ENCODE results near the gene SGPP1.
"Not testable (repeated sequence)": the region's sequence is repeated elsewhere in the genome, so short reads cannot be mapped to it uniquely, and the experiment has no call there.

Gene SGPP1

DNA sequence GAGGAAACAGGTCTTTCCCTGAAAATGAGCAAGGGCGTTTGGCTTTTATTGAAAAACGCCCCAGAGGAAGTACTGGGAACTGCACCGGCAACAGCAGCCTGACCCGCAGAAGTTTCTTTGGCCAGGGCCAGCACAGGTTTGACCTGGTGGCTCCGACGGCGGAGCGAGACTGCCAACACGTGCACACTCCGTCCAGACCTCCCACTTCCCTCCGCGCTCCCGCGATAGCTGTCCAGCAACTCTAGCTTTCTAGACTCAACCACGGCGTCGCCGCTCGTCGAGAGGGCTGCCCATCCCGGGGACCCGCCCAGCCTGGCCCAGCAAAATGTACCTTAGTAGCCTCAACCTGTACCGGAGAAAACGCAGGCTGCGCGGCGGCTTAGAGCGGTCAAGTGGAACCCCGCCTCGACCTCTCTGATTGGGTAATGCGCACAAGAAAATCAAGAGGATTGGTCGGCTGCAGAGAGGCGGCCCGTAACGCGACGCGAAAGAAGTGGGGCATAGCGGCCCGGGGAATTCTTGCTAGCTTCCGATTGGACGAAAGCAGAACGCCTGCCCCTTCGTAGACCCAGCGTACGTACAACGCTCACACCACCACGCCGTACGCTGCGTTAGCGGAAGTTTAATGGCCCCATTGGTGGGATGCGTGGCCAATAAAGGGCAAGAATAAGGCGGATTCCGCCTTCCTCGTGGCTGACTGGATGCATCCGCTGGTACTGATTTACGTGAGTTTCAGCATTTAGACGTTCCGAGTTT is 86.2 kb downstream of the SGPP1 start, which contains the start of gene WDR89:
Gene WDR89, minus strand, starts transcription at position 399 of the 756 bp plus-strand sequence. CDS start 41,929 bp downstream, outside the sequence.
- in situ Hi-C loops (cut with MboI; ENCODE audit: low sequenced_read_pairs): no loop called here

DNA sequence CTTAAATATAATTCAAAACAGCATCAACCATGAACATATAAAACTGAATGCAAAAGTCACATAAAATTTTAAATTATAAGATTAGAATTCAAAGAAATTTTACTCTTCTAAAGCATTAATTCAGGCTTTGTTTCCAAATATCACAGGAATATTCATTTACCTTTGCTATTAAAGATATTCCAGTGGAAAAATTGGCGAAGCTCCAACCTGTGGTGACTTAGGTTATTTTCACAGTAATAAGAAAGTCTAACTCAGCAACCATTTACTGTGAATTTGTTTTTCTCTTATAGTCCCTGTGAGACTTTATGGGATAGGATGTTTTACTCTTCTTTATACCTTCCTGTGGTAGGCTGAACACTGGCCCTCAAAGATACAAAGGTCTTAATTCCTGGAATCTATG is 89.4 kb downstream of the SGPP1 start:
- in situ Hi-C loops (cut with MboI; ENCODE audit: low sequenced_read_pairs): no loop called here

DNA sequence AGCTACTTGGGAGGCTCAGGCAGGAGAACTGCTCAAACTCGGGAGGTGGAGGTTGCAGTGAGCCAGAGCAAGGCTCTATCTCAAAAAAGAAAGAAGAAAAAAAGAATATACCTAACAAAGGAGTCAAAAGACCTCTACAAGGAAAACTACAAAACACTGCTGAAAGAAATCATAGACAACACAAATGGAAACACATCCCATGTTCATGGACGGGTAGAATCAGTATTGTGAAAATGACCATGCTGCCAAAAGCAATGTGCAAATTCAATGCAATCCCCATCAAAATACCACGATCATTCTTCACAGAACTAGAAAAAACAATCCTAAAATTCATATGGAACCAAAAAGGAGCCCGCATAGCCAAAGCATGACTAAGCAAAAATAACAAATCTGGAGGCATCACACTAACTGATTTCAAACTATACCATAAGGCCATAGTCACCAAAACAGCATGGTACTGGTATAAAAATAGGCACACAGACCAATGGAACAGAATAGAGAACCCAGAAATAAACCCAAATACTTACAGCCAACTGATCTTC is 91.7 kb downstream of the SGPP1 start:
- in situ Hi-C loops (cut with MboI; ENCODE audit: low sequenced_read_pairs): not testable (repeated sequence)
